OCI-LY3 (cell line): ENCODE results near the gene SFXN5.

Experiments used
- CTCF ChIP-seq: fragments of 200-600, 300-600 bp; sonication (generic); IDR thresholded peaks from 2 replicates; pipeline ENCODE4 v1.5.1; 2014; ENCODE audit warnings: antibody characterized with exemption, low read length, low read depth
- EZH2phosphoT487 ChIP-seq: fragments of 200-600 bp; shearing (Covaris generic); IDR thresholded peaks from 2 replicates; pipeline ENCODE4 v1.6.1; 2018; ENCODE audit warnings: antibody characterized with exemption, mixed run types, low read depth

- TF ChIP-seq CTCF (no peak), EZH2phosphoT487 (no peak)
Measured at GRCh38 chr2:72926811-72927465, 144.6 kb downstream of the SFXN5 start.
